HEK293 (cell line): ENCODE results near the gene TIAM1.

Experiments used
- CTCF ChIA-PET: fragments of 350-600 bp; formaldehyde crosslinking; extraction: SDS; loops from one replicate; lab custom pipeline; 2021; ENCODE audit warnings: antibody characterized with exemption; lab: Yijun Ruan, JAX
- POLR2A ChIA-PET: fragments of 300-600 bp; formaldehyde crosslinking; extraction: SDS; loops from one replicate; lab custom pipeline; 2020; ENCODE audit warnings: antibody characterized with exemption, inconsistent platforms; lab: Yijun Ruan, JAX
- H3K27ac ChIP-seq: fragments of 200-500 bp; sonication (Bioruptor generic); 2 replicates; pipeline ENCODE4 v1.5.1; 2014; ENCODE audit warnings: low read depth, low read length, control low read depth, inconsistent platforms; ENCODE audit errors: extremely low read depth
- H3K36me3 ChIP-seq, 2 experiments: fragments of 200-500 bp in 1 of 2; sonication (Bioruptor generic) in 1 of 2; 1 replicate in 1 of 2; 2 replicates in 1 of 2; pipeline ENCODE4 v1.5.1; 2014 to 2017; ENCODE audit warnings: inconsistent platforms in 2 of 2, low read length in 2 of 2; ENCODE audit not compliant: control insufficient read depth in 2 of 2, insufficient read depth in 1 of 2
- H3K4me1 ChIP-seq: fragments of 200-500 bp; sonication (Bioruptor generic); 2 replicates; pipeline ENCODE4 v1.5.1; 2014; ENCODE audit warnings: mild to moderate bottlenecking, low read length, inconsistent platforms; ENCODE audit not compliant: control insufficient read depth, insufficient read depth
- H3K4me3 ChIP-seq: 2 replicates; pipeline ENCODE4 v1.5.1; 2011; ENCODE audit warnings: low read depth, mild to moderate bottlenecking, control low read depth, low read length, moderate library complexity
- H3K9me3 ChIP-seq: fragments of 200-500 bp; sonication (Bioruptor generic); 2 replicates; pipeline ENCODE4 v1.5.1; 2014; ENCODE audit warnings: low read depth, low read length, inconsistent platforms; ENCODE audit not compliant: control insufficient read depth, insufficient read depth
- IKZF3 ChIP-seq: fragments of 450-650 bp; IDR thresholded peaks from 2 replicates; pipeline ENCODE4 v1.5.0; 2018; ENCODE audit warnings: missing biosample characterization, mild to moderate bottlenecking, missing genetic modification characterization, moderate library complexity
- OVOL3 ChIP-seq: fragments of 450-650 bp; formaldehyde crosslinking; IDR thresholded peaks from 2 replicates; pipeline ENCODE4 v1.5.1; 2016; ENCODE audit warnings: missing biosample characterization, missing genetic modification characterization
- SP7 ChIP-seq: fragments of 450-650 bp; formaldehyde crosslinking; IDR thresholded peaks from 2 replicates; pipeline ENCODE4 v1.5.1; 2016; ENCODE audit warnings: missing biosample characterization, missing genetic modification characterization
- ZBTB20 ChIP-seq: fragments of 450-650 bp; formaldehyde crosslinking; IDR thresholded peaks from 2 replicates; pipeline ENCODE4 v1.5.1; 2016; ENCODE audit warnings: missing biosample characterization, missing genetic modification characterization
- ZFHX2 ChIP-seq: fragments of 450-650 bp; formaldehyde crosslinking; conservative IDR thresholded peaks from 2 replicates; pipeline ENCODE4 v1.5.1; 2016; ENCODE audit warnings: missing biosample characterization, missing genetic modification characterization
- ZFP41 ChIP-seq: fragments of 450-650 bp; formaldehyde crosslinking; IDR thresholded peaks from 2 replicates; pipeline ENCODE4 v1.5.1; 2016; ENCODE audit warnings: missing biosample characterization, missing genetic modification characterization, borderline replicate concordance
- ZIC2 ChIP-seq: fragments of 450-650 bp; formaldehyde crosslinking; IDR thresholded peaks from 2 replicates; pipeline ENCODE4 v1.5.1; 2016; ENCODE audit warnings: missing biosample characterization, missing genetic modification characterization
- ZNF146 ChIP-seq: fragments of 450-650 bp; formaldehyde crosslinking; IDR thresholded peaks from 2 replicates; pipeline ENCODE4 v1.5.1; 2016; ENCODE audit warnings: missing biosample characterization, missing genetic modification characterization
- ZNF155 ChIP-seq: fragments of 450-650 bp; formaldehyde crosslinking; IDR thresholded peaks from 2 replicates; pipeline ENCODE4 v1.5.1; 2016; ENCODE audit warnings: missing biosample characterization, missing genetic modification characterization
- ZNF184 ChIP-seq: fragments of 450-650 bp; IDR thresholded peaks from 2 replicates; pipeline ENCODE4 v1.5.1; 2018; ENCODE audit warnings: missing biosample characterization, mild to moderate bottlenecking, missing genetic modification characterization
- ZNF19 ChIP-seq: fragments of 450-650 bp; formaldehyde crosslinking; IDR thresholded peaks from 2 replicates; pipeline ENCODE4; 2016; ENCODE audit warnings: missing biosample characterization, missing genetic modification characterization, low read depth
- ZNF274 ChIP-seq, 2 experiments: fragments of 200-500 bp in 1 of 2; fragments of 450-650 bp in 1 of 2; sonication (Bioruptor generic) in 1 of 2; formaldehyde crosslinking in 1 of 2; IDR thresholded peaks; 2 replicates each; pipeline versions ENCODE4 v1.5.1 to v1.6.1; 2014 to 2016; ENCODE audit warnings: borderline replicate concordance in 1 of 2, inconsistent platforms in 1 of 2, low read length in 1 of 2, missing biosample characterization in 1 of 2, missing genetic modification characterization in 1 of 2
- ZNF302 ChIP-seq: fragments of 450-650 bp; formaldehyde crosslinking; IDR thresholded peaks from 2 replicates; pipeline ENCODE4 v1.5.1; 2016; ENCODE audit warnings: missing biosample characterization, missing genetic modification characterization, low read depth
- ZNF324 ChIP-seq: fragments of 450-650 bp; formaldehyde crosslinking; IDR thresholded peaks from 2 replicates; pipeline ENCODE4 v1.5.1; 2016; ENCODE audit warnings: missing biosample characterization, missing genetic modification characterization
- ZNF341 ChIP-seq: fragments of 450-650 bp; formaldehyde crosslinking; IDR thresholded peaks from 2 replicates; pipeline ENCODE4; 2016; ENCODE audit warnings: low read depth, missing biosample characterization, missing genetic modification characterization
- ZNF366 ChIP-seq: fragments of 450-650 bp; formaldehyde crosslinking; conservative IDR thresholded peaks from 2 replicates; pipeline ENCODE4 v1.5.1; 2016; ENCODE audit warnings: missing biosample characterization, missing genetic modification characterization
- ZNF416 ChIP-seq: fragments of 450-650 bp; formaldehyde crosslinking; IDR thresholded peaks from 2 replicates; pipeline ENCODE4 v1.5.1; 2016; ENCODE audit warnings: missing biosample characterization, missing genetic modification characterization
- ZNF433 ChIP-seq: fragments of 450-650 bp; formaldehyde crosslinking; IDR thresholded peaks from 2 replicates; pipeline ENCODE4 v1.5.1; 2016; ENCODE audit warnings: missing biosample characterization, missing genetic modification characterization, low read depth
- ZNF501 ChIP-seq: fragments of 450-650 bp; formaldehyde crosslinking; IDR thresholded peaks from 2 replicates; pipeline ENCODE4 v1.5.1; 2016; ENCODE audit warnings: missing biosample characterization, missing genetic modification characterization
- ZNF521 ChIP-seq: fragments of 450-650 bp; formaldehyde crosslinking; IDR thresholded peaks from 2 replicates; pipeline ENCODE4 v1.5.1; 2017; ENCODE audit warnings: missing biosample characterization, mild to moderate bottlenecking, missing genetic modification characterization
- ZNF585B ChIP-seq: fragments of 450-650 bp; formaldehyde crosslinking; IDR thresholded peaks from 2 replicates; pipeline ENCODE4 v1.5.1; 2016; ENCODE audit warnings: missing biosample characterization, missing genetic modification characterization
- ZNF624 ChIP-seq: fragments of 450-650 bp; formaldehyde crosslinking; IDR thresholded peaks from 2 replicates; pipeline ENCODE4 v1.5.1; 2017; ENCODE audit warnings: missing biosample characterization, missing genetic modification characterization
- ZNF664 ChIP-seq: fragments of 450-650 bp; formaldehyde crosslinking; IDR thresholded peaks from 2 replicates; pipeline ENCODE4 v1.5.1; 2016; ENCODE audit warnings: missing biosample characterization, missing genetic modification characterization
- TF ChIP-seq, protein P1 (sequence below): fragments of 450-650 bp; formaldehyde crosslinking; IDR thresholded peaks from 2 replicates; pipeline ENCODE4 v1.5.1; 2016; ENCODE audit warnings: missing biosample characterization, missing genetic modification characterization
- TF ChIP-seq, protein P2 (sequence below): fragments of 450-650 bp; formaldehyde crosslinking; IDR thresholded peaks from 2 replicates; pipeline ENCODE4 v1.5.0; 2017; ENCODE audit warnings: missing biosample characterization, missing genetic modification characterization, borderline replicate concordance
- TF ChIP-seq, protein P3 (sequence below): fragments of 450-650 bp; formaldehyde crosslinking; IDR thresholded peaks from 2 replicates; pipeline ENCODE4 v1.5.1; 2016; ENCODE audit warnings: missing biosample characterization, missing genetic modification characterization
- TF ChIP-seq, protein P4 (sequence below): IDR thresholded peaks from 2 replicates; pipeline ENCODE4 v1.6.1; 2011; ENCODE audit warnings: mild to moderate bottlenecking, low read depth, low read length, borderline replicate concordance
- TF ChIP-seq, protein P5 (sequence below): fragments of 450-650 bp; formaldehyde crosslinking; IDR thresholded peaks from 2 replicates; pipeline ENCODE4 v1.5.1; 2016; ENCODE audit warnings: missing biosample characterization, missing genetic modification characterization

The TIAM1 gene

DNA sequence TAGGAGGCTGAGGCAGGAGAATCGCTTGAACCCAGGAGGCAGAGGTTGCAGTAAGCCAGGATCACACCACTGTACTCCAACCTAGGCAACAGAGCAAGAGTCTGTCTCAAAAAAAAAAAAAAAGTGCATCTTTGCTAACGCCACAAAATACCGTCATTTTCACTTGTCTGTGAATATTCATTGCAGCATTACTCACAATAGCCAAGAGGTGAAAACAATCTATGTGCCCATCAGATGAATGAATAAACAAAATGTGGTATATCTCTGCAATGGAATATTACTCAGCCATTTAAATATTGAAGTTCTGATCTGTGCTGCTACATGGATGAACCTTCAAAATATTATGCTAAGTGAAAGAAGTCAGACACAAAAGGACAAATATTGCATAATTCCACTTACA, 7.9 kb upstream of the TIAM1 start:
- TF ChIP-seq ZNF146 (tag by site-specific recombination) (peak; percentile 79), ZNF433 (no peak)
- Histone ChIP-seq H3K4me1 (peaks cover 12% of the 10 kb centered on the region), H3K4me3 (no peak overlapping the region), H3K36me3 (no peaks in the 10 kb centered on the region), H3K9me3 (no peaks in the 10 kb centered on the region), H3K27ac (no peak overlapping the region)
- POLR2A ChIA-PET: interaction anchor here (0.6 to 0.7 kb wide), 3 partner anchors 14 to 184 kb away, joined by 3 to 5 read pairs (median 4); no protein-coding TSS in a partner anchor
- CTCF ChIA-PET: interaction anchor here (1.0 kb wide), 1 partner anchor 229 kb away, joined by 4 read pairs; no protein-coding TSS in a partner anchor

DNA sequence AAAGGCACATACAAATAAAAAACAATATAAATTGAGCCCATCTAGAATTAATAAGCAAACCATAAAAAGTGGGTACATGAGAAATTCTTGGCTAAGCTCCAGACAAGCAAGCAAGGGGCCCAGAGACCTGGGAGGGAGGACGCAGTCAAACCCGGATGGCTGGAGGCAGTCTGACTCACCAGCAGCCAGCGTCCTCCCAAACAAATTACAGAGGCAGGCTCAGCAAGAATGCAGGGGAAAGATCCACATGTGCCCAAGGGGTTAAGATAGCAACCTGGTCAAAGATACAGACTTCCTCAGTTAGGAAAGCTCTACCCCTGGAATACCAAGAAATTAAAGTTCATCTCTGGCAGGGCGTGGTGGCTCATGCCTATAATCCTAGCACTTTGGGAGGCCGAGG, 7.4 kb upstream of the TIAM1 start:
- H3K4me3 ChIP-seq: no peak overlapping the region
- ChIA-PET POLR2A (interaction anchor here (0.6 to 0.8 kb wide), 2 partner anchors 28 to 208 kb away, joined by 3 read pairs; no protein-coding TSS in a partner anchor), CTCF (interaction anchor here (0.6 to 1.0 kb wide), 2 partner anchors 20 to 230 kb away, joined by 3 to 4 read pairs; no protein-coding TSS in a partner anchor)
- peaks cover 12% of the 10 kb centered on the region for H3K4me1 ChIP-seq
- no peaks in the 10 kb centered on the region for H3K9me3 ChIP-seq
- no peak overlapping the region for H3K27ac ChIP-seq
- no peaks in the 10 kb centered on the region for H3K36me3 ChIP-seq
- TF ChIP-seq, protein P1, sequence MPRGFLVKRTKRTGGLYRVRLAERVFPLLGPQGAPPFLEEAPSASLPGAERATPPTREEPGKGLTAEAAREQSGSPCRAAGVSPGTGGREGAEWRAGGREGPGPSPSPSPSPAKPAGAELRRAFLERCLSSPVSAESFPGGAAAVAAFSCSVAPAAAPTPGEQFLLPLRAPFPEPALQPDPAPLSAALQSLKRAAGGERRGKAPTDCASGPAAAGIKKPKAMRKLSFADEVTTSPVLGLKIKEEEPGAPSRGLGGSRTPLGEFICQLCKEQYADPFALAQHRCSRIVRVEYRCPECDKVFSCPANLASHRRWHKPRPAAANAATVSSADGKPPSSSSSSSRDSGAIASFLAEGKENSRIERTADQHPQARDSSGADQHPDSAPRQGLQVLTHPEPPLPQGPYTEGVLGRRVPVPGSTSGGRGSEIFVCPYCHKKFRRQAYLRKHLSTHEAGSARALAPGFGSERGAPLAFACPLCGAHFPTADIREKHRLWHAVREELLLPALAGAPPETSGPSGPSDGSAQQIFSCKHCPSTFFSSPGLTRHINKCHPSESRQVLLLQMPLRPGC (tag by site-specific recombination): 0 out of 2 replicates have a peak, but pooled peaks have one; percentile 36
- TF ChIP-seq ZNF324 (tag by site-specific recombination): 0 out of 2 replicates have a peak, but pooled peaks have one; percentile 17
- TF ChIP-seq ZNF366 (tag by site-specific recombination): no peak
- no peak for TF ChIP-seq ZFHX2 (tag by site-specific recombination)
- TF ChIP-seq ZNF585B: no peak
- no peak for TF ChIP-seq OVOL3
- no peak for TF ChIP-seq ZNF664 (tag by site-specific recombination)
- TF ChIP-seq ZNF302: no peak
- no peak for TF ChIP-seq ZNF19
- TF ChIP-seq ZNF274 (IDR thresholded peaks at IDR 0.05; ENCODE audit: low read length): no peak
- no peak for TF ChIP-seq ZNF274 (tag by site-specific recombination; IDR thresholded peaks at IDR 0.05; ENCODE audit: borderline replicate concordance)
- TF ChIP-seq ZBTB20 (tag by site-specific recombination): no peak
- TF ChIP-seq ZNF624 (tag by site-specific recombination): no peak
- TF ChIP-seq, protein P2, sequence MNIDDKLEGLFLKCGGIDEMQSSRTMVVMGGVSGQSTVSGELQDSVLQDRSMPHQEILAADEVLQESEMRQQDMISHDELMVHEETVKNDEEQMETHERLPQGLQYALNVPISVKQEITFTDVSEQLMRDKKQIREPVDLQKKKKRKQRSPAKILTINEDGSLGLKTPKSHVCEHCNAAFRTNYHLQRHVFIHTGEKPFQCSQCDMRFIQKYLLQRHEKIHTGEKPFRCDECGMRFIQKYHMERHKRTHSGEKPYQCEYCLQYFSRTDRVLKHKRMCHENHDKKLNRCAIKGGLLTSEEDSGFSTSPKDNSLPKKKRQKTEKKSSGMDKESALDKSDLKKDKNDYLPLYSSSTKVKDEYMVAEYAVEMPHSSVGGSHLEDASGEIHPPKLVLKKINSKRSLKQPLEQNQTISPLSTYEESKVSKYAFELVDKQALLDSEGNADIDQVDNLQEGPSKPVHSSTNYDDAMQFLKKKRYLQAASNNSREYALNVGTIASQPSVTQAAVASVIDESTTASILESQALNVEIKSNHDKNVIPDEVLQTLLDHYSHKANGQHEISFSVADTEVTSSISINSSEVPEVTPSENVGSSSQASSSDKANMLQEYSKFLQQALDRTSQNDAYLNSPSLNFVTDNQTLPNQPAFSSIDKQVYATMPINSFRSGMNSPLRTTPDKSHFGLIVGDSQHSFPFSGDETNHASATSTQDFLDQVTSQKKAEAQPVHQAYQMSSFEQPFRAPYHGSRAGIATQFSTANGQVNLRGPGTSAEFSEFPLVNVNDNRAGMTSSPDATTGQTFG: no peak
- no peak for TF ChIP-seq ZNF341 (tag by site-specific recombination)
- no peak for TF ChIP-seq ZNF416 (tag by site-specific recombination)
- TF ChIP-seq ZNF501 (tag by site-specific recombination): no peak
- peak; percentile 39; the same call in 1 of the 2 replicates for TF ChIP-seq IKZF3 (tag by site-specific recombination)
- TF ChIP-seq ZIC2 (tag by site-specific recombination): 0 out of 2 replicates have a peak, but pooled peaks have one; percentile 17
- TF ChIP-seq, protein P3, sequence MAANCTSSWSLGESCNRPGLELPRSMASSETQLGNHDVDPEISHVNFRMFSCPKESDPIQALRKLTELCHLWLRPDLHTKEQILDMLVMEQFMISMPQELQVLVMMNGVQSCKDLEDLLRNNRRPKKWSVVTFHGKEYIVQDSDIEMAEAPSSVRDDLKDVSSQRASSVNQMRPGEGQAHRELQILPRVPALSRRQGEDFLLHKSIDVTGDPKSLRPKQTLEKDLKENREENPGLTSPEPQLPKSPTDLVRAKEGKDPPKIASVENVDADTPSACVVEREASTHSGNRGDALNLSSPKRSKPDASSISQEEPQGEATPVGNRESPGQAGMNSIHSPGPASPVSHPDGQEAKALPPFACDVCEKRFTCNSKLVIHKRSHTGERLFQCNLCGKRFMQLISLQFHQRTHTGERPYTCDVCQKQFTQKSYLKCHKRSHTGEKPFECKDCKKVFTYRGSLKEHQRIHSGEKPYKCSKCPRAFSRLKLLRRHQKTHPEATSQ: 0 out of 2 replicates have a peak, but pooled peaks have one; percentile 8
- TF ChIP-seq ZNF184 (tag by site-specific recombination): peak; percentile 37; the same call in 1 of the 2 replicates
- TF ChIP-seq ZNF521 (tag by site-specific recombination): no peak
- TF ChIP-seq ZNF155 (tag by site-specific recombination): no peak
- no peak for TF ChIP-seq ZFP41 (tag by site-specific recombination)
- TF ChIP-seq, protein P4, sequence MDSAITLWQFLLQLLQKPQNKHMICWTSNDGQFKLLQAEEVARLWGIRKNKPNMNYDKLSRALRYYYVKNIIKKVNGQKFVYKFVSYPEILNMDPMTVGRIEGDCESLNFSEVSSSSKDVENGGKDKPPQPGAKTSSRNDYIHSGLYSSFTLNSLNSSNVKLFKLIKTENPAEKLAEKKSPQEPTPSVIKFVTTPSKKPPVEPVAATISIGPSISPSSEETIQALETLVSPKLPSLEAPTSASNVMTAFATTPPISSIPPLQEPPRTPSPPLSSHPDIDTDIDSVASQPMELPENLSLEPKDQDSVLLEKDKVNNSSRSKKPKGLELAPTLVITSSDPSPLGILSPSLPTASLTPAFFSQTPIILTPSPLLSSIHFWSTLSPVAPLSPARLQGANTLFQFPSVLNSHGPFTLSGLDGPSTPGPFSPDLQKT: no peak
- TF ChIP-seq, protein P5, sequence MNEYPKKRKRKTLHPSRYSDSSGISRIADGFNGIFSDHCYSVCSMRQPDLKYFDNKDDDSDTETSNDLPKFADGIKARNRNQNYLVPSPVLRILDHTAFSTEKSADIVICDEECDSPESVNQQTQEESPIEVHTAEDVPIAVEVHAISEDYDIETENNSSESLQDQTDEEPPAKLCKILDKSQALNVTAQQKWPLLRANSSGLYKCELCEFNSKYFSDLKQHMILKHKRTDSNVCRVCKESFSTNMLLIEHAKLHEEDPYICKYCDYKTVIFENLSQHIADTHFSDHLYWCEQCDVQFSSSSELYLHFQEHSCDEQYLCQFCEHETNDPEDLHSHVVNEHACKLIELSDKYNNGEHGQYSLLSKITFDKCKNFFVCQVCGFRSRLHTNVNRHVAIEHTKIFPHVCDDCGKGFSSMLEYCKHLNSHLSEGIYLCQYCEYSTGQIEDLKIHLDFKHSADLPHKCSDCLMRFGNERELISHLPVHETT (tag by site-specific recombination): no peak
- TF ChIP-seq SP7 (tag by site-specific recombination): peak; percentile 87
